ENCODE results near the gene MICALL2.

The MICALL2 gene

GRCh38 chr7:1454542-1454941 lies 4.7 kb downstream of the MICALL2 start:
- peaks cover 17% of the 10 kb centered on the region for H3K4me1 ChIP-seq (ENCODE audit: control insufficient read depth, low read length)
- H3K27ac ChIP-seq (ENCODE audit: low read depth, low read length), result no peak overlapping the region
- no peaks in the 10 kb centered on the region for H4K20me1 ChIP-seq (ENCODE audit: control insufficient read depth, insufficient read depth, low read depth, low read length)
- peaks cover 5% of the 10 kb centered on the region; the same call in 1 of the 2 replicates for H3K27me3 ChIP-seq (ENCODE audit: control insufficient read depth, low read length)
- H3K9me2 ChIP-seq (replicated peaks; ENCODE audit: control insufficient read depth, low read length), result no peaks in the 10 kb centered on the region
- no peak overlapping the region for H3K4me2 ChIP-seq (ENCODE audit: low read length)
- H3K79me2 ChIP-seq (ENCODE audit: control insufficient read depth, low read length), result no peaks in the 10 kb centered on the region
- no peak overlapping the region for H3K4me3 ChIP-seq (ENCODE audit: low read length)
- H3F3A ChIP-seq (ENCODE audit: control insufficient read depth, insufficient read depth), result no peaks in the 10 kb centered on the region
- no peaks in the 10 kb centered on the region for H3K36me3 ChIP-seq (ENCODE audit: control insufficient read depth, low read length)
- no peaks in the 10 kb centered on the region for H3K9me3 ChIP-seq (ENCODE audit: control insufficient read depth, insufficient read depth, low read length)
- TF ChIP-seq CTCF (IDR thresholded peaks at IDR 0.05; ENCODE audit: low read depth, low read length, poor library complexity, severe bottlenecking), result no peak
- no peak for TF ChIP-seq EZH2phosphoT487 (IDR thresholded peaks at IDR 0.05; ENCODE audit: borderline replicate concordance, low read length)

GRCh38 chr7:1452205-1452604 lies 7.1 kb downstream of the MICALL2 start:
- no peaks in the 10 kb centered on the region for H4K20me1 ChIP-seq (ENCODE audit: control insufficient read depth, insufficient read depth, low read depth, low read length)
- H3K36me3 ChIP-seq (ENCODE audit: control insufficient read depth, low read length), result no peaks in the 10 kb centered on the region
- no peaks in the 10 kb centered on the region for H3K9me2 ChIP-seq (replicated peaks; ENCODE audit: control insufficient read depth, low read length)
- H3K4me1 ChIP-seq (ENCODE audit: control insufficient read depth, low read length), result peaks cover 9% of the 10 kb centered on the region
- H3K79me2 ChIP-seq (ENCODE audit: control insufficient read depth, low read length), result no peaks in the 10 kb centered on the region
- peaks cover 4% of the 10 kb centered on the region; the same call in 1 of the 2 replicates for H3K27me3 ChIP-seq (ENCODE audit: control insufficient read depth, low read length)
- H3F3A ChIP-seq (ENCODE audit: control insufficient read depth, insufficient read depth), result no peaks in the 10 kb centered on the region
- no peak overlapping the region for H3K27ac ChIP-seq (ENCODE audit: low read depth, low read length)
- TF ChIP-seq EZH2phosphoT487 (IDR thresholded peaks at IDR 0.05; ENCODE audit: borderline replicate concordance, low read length) (no peak), CTCF (IDR thresholded peaks at IDR 0.05; ENCODE audit: low read depth, low read length, poor library complexity, severe bottlenecking) (no peak)
- no peak overlapping the region for H3K4me2 ChIP-seq (ENCODE audit: low read length)
- H3K4me3 ChIP-seq (ENCODE audit: low read length), result no peak overlapping the region
- H3K9me3 ChIP-seq (ENCODE audit: control insufficient read depth, insufficient read depth, low read length), result no peaks in the 10 kb centered on the region

- H3K27me3 ChIP-seq (ENCODE audit: control insufficient read depth, low read length), result 0 out of 2 replicates have a peak, but pooled peaks cover 2% of the 10 kb centered on the region
- H3K4me1 ChIP-seq (ENCODE audit: control insufficient read depth, low read length), result peaks cover 8% of the 10 kb centered on the region
- H3F3A ChIP-seq (ENCODE audit: control insufficient read depth, insufficient read depth), result no peaks in the 10 kb centered on the region
- no peak overlapping the region for H3K4me2 ChIP-seq (ENCODE audit: low read length)
- no peaks in the 10 kb centered on the region for H4K20me1 ChIP-seq (ENCODE audit: control insufficient read depth, insufficient read depth, low read depth, low read length)
- no peaks in the 10 kb centered on the region for H3K79me2 ChIP-seq (ENCODE audit: control insufficient read depth, low read length)
- no peak overlapping the region for H3K27ac ChIP-seq (ENCODE audit: low read depth, low read length)
- H3K9me2 ChIP-seq (replicated peaks; ENCODE audit: control insufficient read depth, low read length), result no peaks in the 10 kb centered on the region
- H3K36me3 ChIP-seq (ENCODE audit: control insufficient read depth, low read length), result no peaks in the 10 kb centered on the region
- H3K9me3 ChIP-seq (ENCODE audit: control insufficient read depth, insufficient read depth, low read length), result no peaks in the 10 kb centered on the region
- TF ChIP-seq EZH2phosphoT487 (IDR thresholded peaks at IDR 0.05; ENCODE audit: borderline replicate concordance, low read length) (no peak), CTCF (IDR thresholded peaks at IDR 0.05; ENCODE audit: low read depth, low read length, poor library complexity, severe bottlenecking) (no peak)
- no peak overlapping the region for H3K4me3 ChIP-seq (ENCODE audit: low read length)
Observed at GRCh38 chr7:1450987-1451386, 8.3 kb downstream of the MICALL2 start.
